AG09309 (cell line): ENCODE measurements around the gene BMP7.

Source experiments
- DNase-seq: peaks from one replicate; pipeline ENCODE4 v3.0.0-alpha.2; 2010; ENCODE audit warnings: low read depth
- H3K4me3 ChIP-seq: 2 replicates; pipeline ENCODE4 v1.5.1; 2011; ENCODE audit warnings: mild to moderate bottlenecking, low read depth, low read length, moderate library complexity; ENCODE audit not compliant: control insufficient read depth
- CTCF ChIP-seq: IDR thresholded peaks from 2 replicates; pipeline ENCODE4 v1.5.1; 2011; ENCODE audit warnings: mild to moderate bottlenecking, low read depth, low read length, inconsistent platforms; ENCODE audit not compliant: insufficient read depth, control insufficient read depth; ENCODE audit errors: missing control alignments

BMP7 gene

GRCh38 chr20:57310821-57311514, 44.5 kb upstream of the BMP7 start:
- H3K4me3 ChIP-seq: no peak overlapping the region
- TF ChIP-seq CTCF: no peak
- DNase-seq: no peak

GRCh38 chr20:57309544-57310115, 43.2 kb upstream of the BMP7 start:
- no peak for TF ChIP-seq CTCF
- no peak for DNase-seq
- no peak overlapping the region for H3K4me3 ChIP-seq

GRCh38 chr20:57308451-57309271, 42.2 kb upstream of the BMP7 start:
- no peak for TF ChIP-seq CTCF
- no peak overlapping the region for H3K4me3 ChIP-seq
- DNase-seq: no peak

GRCh38 chr20:57306747-57307146, 40.3 kb upstream of the BMP7 start:
- TF ChIP-seq CTCF: no peak
- H3K4me3 ChIP-seq: no peak overlapping the region
- no peak for DNase-seq

GRCh38 chr20:57301026-57301425, 34.6 kb upstream of the BMP7 start:
- no peak for DNase-seq
- TF ChIP-seq CTCF: no peak
- H3K4me3 ChIP-seq: no peak overlapping the region

GRCh38 chr20:57298457-57298856, 32.0 kb upstream of the BMP7 start:
- no peak for DNase-seq
- no peak for TF ChIP-seq CTCF
- no peak overlapping the region for H3K4me3 ChIP-seq
